SU-DHL-6 (cell line): ENCODE data around the gene RELN.

Experiments
- EZH2phosphoT487 ChIP-seq: fragments of 200-600 bp; sonication (generic), shearing (Covaris generic); conservative IDR thresholded peaks from 2 replicates; pipeline ENCODE4 v1.6.1; 2018; ENCODE audit warnings: mild to moderate bottlenecking, antibody characterized with exemption, low read length, moderate library complexity, mixed read lengths
- TF ChIP-seq, protein P1 (sequence below): fragments of 200-600 bp; sonication (generic); IDR thresholded peaks from one replicate; pipeline ENCODE4 v1.5.1; 2017; ENCODE audit warnings: antibody characterized with exemption, mild to moderate bottlenecking, low read length, moderate library complexity; ENCODE audit not compliant: insufficient read depth, poor library complexity, severe bottlenecking

GRCh38 chr7:103714376-103714927 lies 275.0 kb downstream of the RELN start:
- TF ChIP-seq, protein P1, sequence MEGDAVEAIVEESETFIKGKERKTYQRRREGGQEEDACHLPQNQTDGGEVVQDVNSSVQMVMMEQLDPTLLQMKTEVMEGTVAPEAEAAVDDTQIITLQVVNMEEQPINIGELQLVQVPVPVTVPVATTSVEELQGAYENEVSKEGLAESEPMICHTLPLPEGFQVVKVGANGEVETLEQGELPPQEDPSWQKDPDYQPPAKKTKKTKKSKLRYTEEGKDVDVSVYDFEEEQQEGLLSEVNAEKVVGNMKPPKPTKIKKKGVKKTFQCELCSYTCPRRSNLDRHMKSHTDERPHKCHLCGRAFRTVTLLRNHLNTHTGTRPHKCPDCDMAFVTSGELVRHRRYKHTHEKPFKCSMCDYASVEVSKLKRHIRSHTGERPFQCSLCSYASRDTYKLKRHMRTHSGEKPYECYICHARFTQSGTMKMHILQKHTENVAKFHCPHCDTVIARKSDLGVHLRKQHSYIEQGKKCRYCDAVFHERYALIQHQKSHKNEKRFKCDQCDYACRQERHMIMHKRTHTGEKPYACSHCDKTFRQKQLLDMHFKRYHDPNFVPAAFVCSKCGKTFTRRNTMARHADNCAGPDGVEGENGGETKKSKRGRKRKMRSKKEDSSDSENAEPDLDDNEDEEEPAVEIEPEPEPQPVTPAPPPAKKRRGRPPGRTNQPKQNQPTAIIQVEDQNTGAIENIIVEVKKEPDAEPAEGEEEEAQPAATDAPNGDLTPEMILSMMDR = no peak
- TF ChIP-seq EZH2phosphoT487 = no peak
